Lung (tissue), 12 donors: ENCODE measurements around the gene LEFTY1. TPM values are rescaled to one million over a fixed set of nuclear protein-coding genes. Genes with fewer than 3 reads are reported as not detected.
A peak's percentile ranks its signal among the peaks of the same experiment; 100 is the strongest.

Experiments
- ATAC-seq: fragments of 200-7000 bp; cut with Tn5 transposase; one replicate; pipeline ENCODE4 v1.9.1; 2020; ENCODE audit warnings: moderate number of reproducible peaks; ENCODE audit not compliant: insufficient read depth, low FRiP score
- DNase-seq, 3 donors: peaks; one replicate each; pipeline ENCODE4 v3.0.0-alpha.2; 2013 to 2017
- H3K27ac ChIP-seq, 2 donors: one replicate each; pipeline ENCODE4 v1.5.1; 2013; ENCODE audit warnings: mild to moderate bottlenecking in 2 of 2, moderate library complexity in 2 of 2, control low read depth in 1 of 2, inconsistent platforms in 1 of 2, low read depth in 1 of 2, low read length in 1 of 2
- H3K27me3 ChIP-seq, 3 donors: one replicate each; pipeline ENCODE4 v1.5.1; 2013; ENCODE audit warnings: low read length in 2 of 3; ENCODE audit not compliant: control insufficient read depth in 3 of 3, insufficient read depth in 3 of 3
- H3K36me3 ChIP-seq, 4 donors: one replicate each; pipeline ENCODE4 v1.5.1; 2013; ENCODE audit warnings: low read length in 4 of 4, mild to moderate bottlenecking in 1 of 4, moderate library complexity in 1 of 4; ENCODE audit not compliant: control insufficient read depth in 4 of 4, insufficient read depth in 4 of 4
- H3K4me1 ChIP-seq, 5 donors: one replicate each; pipeline ENCODE4 v1.5.1; 2013; ENCODE audit warnings: low read length in 5 of 5, mild to moderate bottlenecking in 2 of 5, moderate library complexity in 1 of 5; ENCODE audit not compliant: control insufficient read depth in 5 of 5, insufficient read depth in 5 of 5
- H3K4me3 ChIP-seq: one replicate; pipeline ENCODE4 v1.5.1; 2013; ENCODE audit warnings: mild to moderate bottlenecking, control low read depth, moderate library complexity
- H3K9ac ChIP-seq, 2 donors: one replicate each; pipeline ENCODE4 v1.5.1; 2013; ENCODE audit warnings: low read length in 2 of 2, control low read depth in 1 of 2; ENCODE audit not compliant: insufficient read depth in 1 of 2
- H3K9me3 ChIP-seq, 4 donors: one replicate each; pipeline ENCODE4 v1.5.1; 2013; ENCODE audit warnings: low read length in 3 of 4, mild to moderate bottlenecking in 1 of 4, moderate library complexity in 1 of 4; ENCODE audit not compliant: control insufficient read depth in 4 of 4, insufficient read depth in 3 of 4
- CTCF ChIP-seq: IDR thresholded peaks from 2 replicates; pipeline ENCODE4 v1.5.1; 2012; ENCODE audit warnings: mild to moderate bottlenecking; ENCODE audit errors: control extremely low read depth, extremely low read depth
- WGBS, 2 donors: extraction: QIAGEN DNeasy Blood & Tissue Kit; methylation state at CpG; one replicate each; pipeline ENCODE4 v1.1.7; 2013; 5-methylcytosine and 5-hydroxymethylcytosine counted together
- polyA plus RNA-seq, 2 donors: library from polyadenylated mRNA; stranded (reverse); fragments of 200-250 nt; gene quantifications; one replicate each; pipeline ENCODE4 v1.2.1, GENCODE V29; 2013
- total RNA-seq, 2 donors: library from RNA; depleted of rRNA in 1 of 2; stranded (reverse); fragments of >200 nt in 1 of 2; gene quantifications; one replicate each; pipeline ENCODE4 v1.2.1, GENCODE V29; 2014 to 2021
- donor health status: control.
- donor health status: control.
- donor health status: Bipolar disorder and iron deficiency.
- donor health status: healthy.
- donor health status: DM: yes; HTN: yes; CAD: no.

Gene LEFTY1
- total and polyA plus RNA-seq, 4 donors, result 0.12 to 2.1 (median 0.34) TPM

GRCh38 chr1:225919906-225920305, 31.0 kb upstream of the LEFTY1 start:
- WGBS, 2 donors, result 7 to 23% methylated on average over 5 of the region's 5 CpGs
- Histone ChIP-seq H3K36me3 (peaks cover 0 to 30% (median 20%) of the 10 kb centered on the region in 4 donors), H3K27ac (peak overlapping the region in 1 of 2 donors; percentile 9), H3K9ac (no peak overlapping the region), H3K27me3 (no peaks in the 10 kb centered on the region), H3K9me3 (peaks cover 0 to 2% (median 0%) of the 10 kb centered on the region in 4 donors), H3K4me3 (no peak overlapping the region), H3K4me1 (peaks cover 0 to 31% (median 9%) of the 10 kb centered on the region in 5 donors)
- ATAC-seq (no peak), DNase-seq (peak; percentile 78 to 93 (median 82))
- TF ChIP-seq CTCF, result no peak

- peaks cover 0 to 2% (median 0%) of the 10 kb centered on the region in 4 donors for H3K9me3 ChIP-seq
- TF ChIP-seq CTCF, result no peak
- no peak overlapping the region for H3K4me3 ChIP-seq
- H3K4me1 ChIP-seq, result peaks cover 0 to 28% (median 9%) of the 10 kb centered on the region in 5 donors
- WGBS, 2 donors, result 91 to 94% methylated on average over 4 of the region's 4 CpGs
- H3K27ac ChIP-seq, result no peak overlapping the region
- H3K9ac ChIP-seq, result no peak overlapping the region
- no peak for ATAC-seq
- no peak for DNase-seq
- H3K27me3 ChIP-seq, result no peaks in the 10 kb centered on the region
- peaks cover 0 to 31% (median 23%) of the 10 kb centered on the region in 4 donors for H3K36me3 ChIP-seq
These were observed 29.3 kb upstream of the LEFTY1 start for GRCh38 chr1:225918280-225918679.

GRCh38 chr1:225917536-225917935, 28.6 kb upstream of the LEFTY1 start:
- no peak overlapping the region for H3K9ac ChIP-seq
- peaks cover 0 to 21% (median 4%) of the 10 kb centered on the region in 5 donors for H3K4me1 ChIP-seq
- 91 to 92% methylated on average over 5 of the region's 5 CpGs for WGBS, 2 donors
- H3K4me3 ChIP-seq, result no peak overlapping the region
- H3K9me3 ChIP-seq, result peaks cover 0 to 2% (median 0%) of the 10 kb centered on the region in 4 donors
- no peak for TF ChIP-seq CTCF
- ATAC-seq (no peak), DNase-seq (no peak)
- H3K27ac ChIP-seq, result no peak overlapping the region
- peaks cover 0 to 30% (median 22%) of the 10 kb centered on the region in 4 donors for H3K36me3 ChIP-seq
- H3K27me3 ChIP-seq, result no peaks in the 10 kb centered on the region

GRCh38 chr1:225917101-225917500, 28.2 kb upstream of the LEFTY1 start:
- DNase-seq (no peak), ATAC-seq (no peak)
- H3K9me3 ChIP-seq, result peaks cover 0 to 2% (median 0%) of the 10 kb centered on the region in 4 donors
- no peak overlapping the region for H3K4me3 ChIP-seq
- no peaks in the 10 kb centered on the region for H3K27me3 ChIP-seq
- no peak overlapping the region for H3K9ac ChIP-seq
- H3K27ac ChIP-seq, result no peak overlapping the region
- peaks cover 0 to 17% (median 4%) of the 10 kb centered on the region in 5 donors for H3K4me1 ChIP-seq
- 93 to 94% methylated on average over 3 of the region's 3 CpGs for WGBS, 2 donors
- TF ChIP-seq CTCF, result no peak
- peaks cover 0 to 27% (median 21%) of the 10 kb centered on the region in 4 donors for H3K36me3 ChIP-seq
